ENCODE data around the gene HNRNPF. TPM values are rescaled to one million over a fixed set of nuclear protein-coding genes. Genes with fewer than 3 reads are reported as not detected.
A peak's percentile ranks its signal among the peaks of the same experiment; 100 is the strongest.

The HNRNPF gene
- total and polyA plus RNA-seq, 12 donors = 26.4 to 113 (median 74.3) TPM

- ATAC-seq = peak in 1 of 8 donors; percentile 22
- no peak overlapping the region for H3K27ac ChIP-seq
- no peaks in the 10 kb centered on the region for H3K27me3 ChIP-seq
- peaks cover 0 to 11% (median 0%) of the 10 kb centered on the region in 9 donors for H3K4me1 ChIP-seq
- no peaks in the 10 kb centered on the region for H3K9me3 ChIP-seq
- TF ChIP-seq CTCF (IDR thresholded peaks at IDR 0.05) = no peak
- H3K4me3 ChIP-seq = no peak overlapping the region
- H3K36me3 ChIP-seq = peaks cover 0 to 42% (median 18%) of the 10 kb centered on the region in 9 donors
- intact Hi-C loops (cut with DNase I) = no loop called here
- WGBS, 2 donors = 75 to 80% methylated on average over 14 of the region's 14 CpGs
- no peak for DNase-seq
These were observed 25.6 kb downstream of the HNRNPF start for GRCh38 chr10:43383204-43383971.

GRCh38 chr10:43380610-43381222, 28.3 kb downstream of the HNRNPF start:
- TF ChIP-seq CTCF (IDR thresholded peaks at IDR 0.05) = no peak

GRCh38 chr10:43377424-43377883, 31.5 kb downstream of the HNRNPF start:
- Histone ChIP-seq H3K9me3 (no peaks in the 10 kb centered on the region), H3K27me3 (no peaks in the 10 kb centered on the region), H3K4me3 (no peak overlapping the region), H3K36me3 (no peaks in the 10 kb centered on the region), H3K27ac (no peak overlapping the region), H3K4me1 (peaks cover 0 to 16% (median 8%) of the 10 kb centered on the region in 9 donors)
- DNase-seq = no peak
- peak in 1 of 8 donors; percentile 21 for ATAC-seq
- no peak for TF ChIP-seq CTCF (IDR thresholded peaks at IDR 0.05)
- whole genome bisulfite sequencing, 2 donors = 68 to 75% methylated on average over 13 of the region's 13 CpGs
- intact Hi-C loops (cut with DNase I) = no loop called here

More at GRCh38 chr10:43380610-43381222, 28.3 kb downstream of the HNRNPF start:
- Histone ChIP-seq H3K4me1 (peaks cover 0 to 11% (median 0%) of the 10 kb centered on the region in 9 donors), H3K36me3 (peaks cover 0 to 16% (median 0%) of the 10 kb centered on the region in 9 donors), H3K9me3 (no peaks in the 10 kb centered on the region), H3K4me3 (no peak overlapping the region), H3K27ac (no peak overlapping the region), H3K27me3 (no peaks in the 10 kb centered on the region)
- WGBS, 2 donors = 85 to 91% methylated on average over 5 of the region's 5 CpGs
- no peak for DNase-seq
- ATAC-seq = no peak
- intact Hi-C loops (cut with DNase I) = no loop called here

- Histone ChIP-seq H3K27me3 (no peaks in the 10 kb centered on the region), H3K4me1 (peaks cover 0 to 16% (median 8%) of the 10 kb centered on the region in 9 donors), H3K9me3 (no peaks in the 10 kb centered on the region), H3K27ac (no peak overlapping the region), H3K4me3 (no peak overlapping the region), H3K36me3 (no peaks in the 10 kb centered on the region)
- intact Hi-C loops (cut with DNase I) = no loop called here
- no peak for TF ChIP-seq CTCF (IDR thresholded peaks at IDR 0.05)
- DNase-seq (no peak), ATAC-seq (no peak)
- WGBS, 2 donors = 48 to 74% methylated on average over 2 of the region's 2 CpGs
These were observed 32.1 kb downstream of the HNRNPF start for GRCh38 chr10:43376828-43377423.
